ENCODE data around the gene RANBP17. TPM values are rescaled to one million over a fixed set of nuclear protein-coding genes. Genes with fewer than 3 reads are reported as not detected.

The RANBP17 gene
- total RNA-seq, 4 donors from 2014 or later: 0.38 to 5.1 (median 1.4) TPM

- 91 to 92% methylated on average over 7 of the region's 7 CpGs for WGBS, 2 donors
- peak in 1 of 2 donors; percentile 29 for DNase-seq (ENCODE audit: low spot score in 2 of 2)
- intact Hi-C loops (cut with DNase I; ENCODE audit: low total_unique reads): no loop called here
- no peak overlapping the region for H3K4me3 ChIP-seq (ENCODE audit: low read depth, poor library complexity, severe bottlenecking)
- TF ChIP-seq POLR2A (IDR thresholded peaks at IDR 0.05) (no peak), CTCF (IDR thresholded peaks at IDR 0.05) (no peak)
Observed at GRCh38 chr5:171300358-171300757, 438.5 kb downstream of the RANBP17 start.

GRCh38 chr5:171306166-171306565 lies 444.3 kb downstream of the RANBP17 start:
- DNase-seq (ENCODE audit: low spot score in 2 of 2): peak in 1 of 2 donors; percentile 50
- no peak for TF ChIP-seq POLR2A (IDR thresholded peaks at IDR 0.05)
- no peak for TF ChIP-seq CTCF (IDR thresholded peaks at IDR 0.05)
- intact Hi-C loops (cut with DNase I; ENCODE audit: low total_unique reads): no loop called here
- WGBS, 2 donors: 8 to 20% methylated on average over 6 of the region's 6 CpGs
- H3K4me3 ChIP-seq (ENCODE audit: low read depth, poor library complexity, severe bottlenecking): no peak overlapping the region

DNA sequence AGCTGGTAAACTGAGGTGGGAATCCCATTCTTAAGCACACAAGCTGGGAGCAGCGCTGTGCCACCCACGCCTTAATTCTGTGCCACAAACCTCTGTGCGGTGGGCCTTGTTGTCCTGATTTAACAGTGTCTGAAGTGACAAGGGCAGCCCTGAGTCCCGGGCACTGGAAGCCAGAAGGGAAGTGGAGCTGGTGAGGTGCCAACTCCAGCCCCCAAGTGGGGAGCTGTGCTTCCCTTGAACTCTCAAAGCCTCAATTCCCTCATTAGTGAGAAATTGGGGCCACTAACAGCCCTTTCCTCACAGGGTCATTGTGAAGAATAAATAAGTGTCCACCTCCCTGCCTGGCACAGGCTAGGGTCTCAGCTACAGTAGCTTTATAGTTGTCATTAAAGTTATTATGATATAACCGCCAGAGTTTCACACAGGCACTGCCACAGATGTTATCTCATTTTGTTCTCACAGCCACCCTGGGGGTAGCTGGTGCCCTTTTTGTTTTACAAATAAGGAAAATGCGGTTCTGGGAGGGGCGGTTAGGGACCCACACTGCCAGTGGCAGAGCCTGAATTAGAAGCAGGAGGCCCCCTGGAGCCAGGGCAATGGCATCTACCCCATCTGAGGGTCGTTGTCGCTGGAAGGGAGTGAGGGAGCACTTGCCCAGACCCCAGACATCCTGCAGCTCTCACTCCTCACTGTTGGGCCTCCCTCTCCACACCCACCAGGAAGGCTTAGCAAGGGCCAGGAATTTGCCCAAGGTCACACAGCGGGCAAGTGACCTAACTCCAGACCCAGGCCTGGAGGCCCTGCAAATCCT lies 445.2 kb downstream of the RANBP17 start:
- TF ChIP-seq POLR2A (IDR thresholded peaks at IDR 0.05) (no peak), CTCF (IDR thresholded peaks at IDR 0.05) (no peak)
- intact Hi-C loops (cut with DNase I; ENCODE audit: low total_unique reads): no loop called here
- no peak overlapping the region for H3K4me3 ChIP-seq (ENCODE audit: low read depth, poor library complexity, severe bottlenecking)
- 30 to 33% methylated on average over 8 to 9 of the region's 10 CpGs for WGBS, 2 donors
- DNase-seq (ENCODE audit: low spot score in 2 of 2): peak in 1 of 2 donors; percentile 77

- TF ChIP-seq CTCF (IDR thresholded peaks at IDR 0.05) (no peak), POLR2A (IDR thresholded peaks at IDR 0.05) (no peak)
- 17 to 22% methylated on average over 34 to 42 of the region's 42 CpGs for WGBS, 2 donors
- DNase-seq (ENCODE audit: low spot score in 2 of 2): peak in 1 of 2 donors; percentile 83
- intact Hi-C loops (cut with DNase I; ENCODE audit: low total_unique reads): no loop called here
- no peak overlapping the region for H3K4me3 ChIP-seq (ENCODE audit: low read depth, poor library complexity, severe bottlenecking)
Observed at GRCh38 chr5:171307789-171308452, 446.1 kb downstream of the RANBP17 start.

DNA sequence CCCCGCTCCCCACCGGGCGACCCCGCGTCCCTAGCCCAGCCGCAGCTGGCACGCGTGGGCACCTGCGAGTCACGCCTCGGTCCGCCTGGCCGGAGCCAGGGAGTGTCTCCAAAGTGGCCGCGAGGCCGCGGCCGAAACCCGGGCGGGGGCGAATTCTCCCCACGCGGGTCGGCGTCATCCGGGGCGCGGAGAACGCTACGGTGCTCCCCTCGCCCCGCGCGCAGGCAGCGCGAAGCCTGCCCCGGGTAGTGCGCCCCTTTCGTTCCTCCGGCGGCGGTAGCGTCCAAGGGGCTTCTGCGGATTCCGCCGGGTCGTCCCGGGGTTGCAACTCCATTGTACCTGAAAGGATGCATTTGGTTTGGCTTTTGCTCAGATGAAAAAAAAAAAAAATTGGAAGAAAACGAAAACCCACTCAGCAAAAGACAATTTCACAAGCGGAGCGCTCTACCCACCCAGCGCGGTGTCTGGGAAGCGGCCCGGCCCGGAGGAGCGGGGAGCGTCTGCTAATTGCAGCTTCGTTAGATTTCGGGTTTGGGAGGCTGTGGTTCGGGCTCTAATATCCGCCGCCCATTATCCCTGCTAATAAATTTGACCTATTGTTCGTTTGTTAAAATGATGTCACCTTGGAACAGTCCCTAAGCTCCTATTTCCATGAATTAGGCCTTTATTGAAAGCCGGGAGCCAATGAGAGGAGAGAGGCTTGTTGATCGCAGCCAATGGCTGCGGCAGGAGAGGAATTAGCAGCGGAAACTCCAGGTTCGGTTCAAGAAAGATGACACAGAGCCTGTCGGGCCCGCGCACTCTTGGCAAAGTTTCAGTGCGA lies 446.8 kb downstream of the RANBP17 start, which contains the start of gene TLX3:
TLX3 (plus strand) TSS at position 796 of the 823 bp plus-strand sequence. CDS start 118 bp downstream, outside the sequence.
- no peak for TF ChIP-seq CTCF (IDR thresholded peaks at IDR 0.05)
- H3K4me3 ChIP-seq (ENCODE audit: low read depth, poor library complexity, severe bottlenecking): no peak within 1 kb of the TSS
- DNase-seq (ENCODE audit: low spot score in 2 of 2): no peak
- 9 to 11% methylated on average over 57 to 68 of the region's 73 CpGs for WGBS, 2 donors
- intact Hi-C loops (cut with DNase I; ENCODE audit: low total_unique reads): no loop called here

Data from lower leg skin (tissue), 4 donors.